Peyer's patch (tissue), 4 donors: ENCODE results near the gene LSM3. TPM values are rescaled to one million over a fixed set of nuclear protein-coding genes. Genes with fewer than 3 reads are reported as not detected.
A peak's percentile ranks its signal among the peaks of the same experiment; 100 is the strongest.

Experiments used
- DNase-seq, 3 donors: peaks; one replicate each; pipeline ENCODE4 v3.0.0-alpha.2; 2017 to 2019
- H3K27ac ChIP-seq, 4 donors: fragments of 200-600 bp; sonication (generic); one replicate each; pipeline ENCODE4 v1.5.1; 2016 to 2019
- H3K27me3 ChIP-seq, 2 donors: fragments of 200-600 bp; sonication (generic); one replicate each; pipeline ENCODE4 v1.5.1; 2019
- H3K36me3 ChIP-seq, 3 donors: fragments of 200-600 bp; sonication (generic); one replicate each; pipeline ENCODE4 v1.5.1; 2016 to 2019
- H3K4me1 ChIP-seq, 4 donors: fragments of 200-600 bp; sonication (generic); one replicate each; pipeline ENCODE4 v1.5.1; 2016 to 2019
- H3K4me3 ChIP-seq, 4 donors: fragments of 200-600 bp; sonication (generic); 1 replicate in 3 of 4; 2 replicates in 1 of 4; pipeline ENCODE4 v1.5.1; 2016 to 2019; ENCODE audit warnings: mild to moderate bottlenecking in 1 of 4
- H3K9me3 ChIP-seq, 4 donors: fragments of 200-600 bp; sonication (generic); one replicate each; pipeline ENCODE4 v1.5.1; 2016 to 2019; ENCODE audit warnings: mild to moderate bottlenecking in 1 of 4
- POLR2A ChIP-seq, 2 donors: fragments of 450-650 bp; IDR thresholded peaks; one replicate each; pipeline ENCODE4 v1.5.1; 2017; ENCODE audit warnings: antibody characterized with exemption in 2 of 2, mild to moderate bottlenecking in 2 of 2, moderate library complexity in 2 of 2
- total RNA-seq, 4 donors: library from RNA; depleted of rRNA; stranded (reverse); fragments of >200 nt; gene quantifications; one replicate each; pipeline ENCODE4 v1.1.0, GENCODE V29; 2016
- TF ChIP-seq, protein P1 (sequence below), 6 experiments: fragments of 450-650 bp in 4 of 6; fragments of 200-600 bp in 2 of 6; sonication (generic) in 1 of 6; IDR thresholded peaks; one replicate each; pipeline ENCODE4 v1.5.1; 2017 to 2019; ENCODE audit warnings: antibody characterized with exemption in 6 of 6, mild to moderate bottlenecking in 3 of 6, moderate library complexity in 1 of 6

Gene LSM3
- total RNA-seq, 4 donors from 2014 or later: 4.6 to 10.7 (median 7.0) TPM

DNA sequence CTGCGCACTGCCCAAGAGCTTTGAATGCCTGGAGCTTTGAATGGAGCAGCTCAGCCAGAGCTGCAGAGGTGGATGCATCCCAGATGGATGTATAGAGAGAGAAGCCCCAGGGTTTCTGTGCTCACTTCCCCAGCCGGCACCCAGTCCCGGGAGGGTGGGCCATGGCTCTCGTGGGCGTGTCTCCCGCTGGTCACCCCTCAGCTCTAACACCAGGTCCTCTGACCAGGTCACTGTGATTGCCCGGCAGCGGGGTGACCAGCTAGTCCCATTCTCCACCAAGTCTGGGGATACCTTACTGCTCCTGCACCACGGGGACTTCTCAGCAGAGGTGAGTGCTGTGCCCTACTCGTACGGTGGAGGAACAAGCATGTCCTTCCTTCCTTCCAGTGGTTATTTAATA lies 43.0 kb upstream of the LSM3 start:
- TF ChIP-seq, protein P1, sequence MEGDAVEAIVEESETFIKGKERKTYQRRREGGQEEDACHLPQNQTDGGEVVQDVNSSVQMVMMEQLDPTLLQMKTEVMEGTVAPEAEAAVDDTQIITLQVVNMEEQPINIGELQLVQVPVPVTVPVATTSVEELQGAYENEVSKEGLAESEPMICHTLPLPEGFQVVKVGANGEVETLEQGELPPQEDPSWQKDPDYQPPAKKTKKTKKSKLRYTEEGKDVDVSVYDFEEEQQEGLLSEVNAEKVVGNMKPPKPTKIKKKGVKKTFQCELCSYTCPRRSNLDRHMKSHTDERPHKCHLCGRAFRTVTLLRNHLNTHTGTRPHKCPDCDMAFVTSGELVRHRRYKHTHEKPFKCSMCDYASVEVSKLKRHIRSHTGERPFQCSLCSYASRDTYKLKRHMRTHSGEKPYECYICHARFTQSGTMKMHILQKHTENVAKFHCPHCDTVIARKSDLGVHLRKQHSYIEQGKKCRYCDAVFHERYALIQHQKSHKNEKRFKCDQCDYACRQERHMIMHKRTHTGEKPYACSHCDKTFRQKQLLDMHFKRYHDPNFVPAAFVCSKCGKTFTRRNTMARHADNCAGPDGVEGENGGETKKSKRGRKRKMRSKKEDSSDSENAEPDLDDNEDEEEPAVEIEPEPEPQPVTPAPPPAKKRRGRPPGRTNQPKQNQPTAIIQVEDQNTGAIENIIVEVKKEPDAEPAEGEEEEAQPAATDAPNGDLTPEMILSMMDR (IDR thresholded peaks at IDR 0.05): no peak
- no peak for TF ChIP-seq POLR2A (IDR thresholded peaks at IDR 0.05)
- H3K9me3 ChIP-seq: no peaks in the 10 kb centered on the region
- H3K27ac ChIP-seq: no peak overlapping the region
- H3K4me3 ChIP-seq: no peak overlapping the region
- H3K27me3 ChIP-seq: no peaks in the 10 kb centered on the region
- no peak for DNase-seq
- peaks cover 0 to 99% (median 0%) of the 10 kb centered on the region in 3 donors for H3K36me3 ChIP-seq
- H3K4me1 ChIP-seq: peaks cover 0 to 24% (median 0%) of the 10 kb centered on the region in 4 donors

GRCh38 chr3:14137004-14137403 lies 41.6 kb upstream of the LSM3 start:
- TF ChIP-seq, protein P1 (IDR thresholded peaks at IDR 0.05): no peak
- no peak for TF ChIP-seq POLR2A (IDR thresholded peaks at IDR 0.05)
- peaks cover 0 to 98% (median 0%) of the 10 kb centered on the region in 3 donors for H3K36me3 ChIP-seq
- no peaks in the 10 kb centered on the region for H3K27me3 ChIP-seq
- H3K27ac ChIP-seq: no peak overlapping the region
- H3K9me3 ChIP-seq: no peaks in the 10 kb centered on the region
- no peak overlapping the region for H3K4me3 ChIP-seq
- H3K4me1 ChIP-seq: peaks cover 0 to 24% (median 0%) of the 10 kb centered on the region in 4 donors
- DNase-seq: no peak

- no peak for DNase-seq
- H3K9me3 ChIP-seq: no peaks in the 10 kb centered on the region
- no peak overlapping the region for H3K27ac ChIP-seq
- peaks cover 0 to 22% (median 0%) of the 10 kb centered on the region in 4 donors for H3K4me1 ChIP-seq
- peaks cover 0 to 96% (median 0%) of the 10 kb centered on the region in 3 donors for H3K36me3 ChIP-seq
- no peak overlapping the region for H3K4me3 ChIP-seq
- H3K27me3 ChIP-seq: no peaks in the 10 kb centered on the region
- no peak for TF ChIP-seq POLR2A (IDR thresholded peaks at IDR 0.05)
- TF ChIP-seq, protein P1 (IDR thresholded peaks at IDR 0.05): no peak
These were observed 41.2 kb upstream of the LSM3 start for GRCh38 chr3:14137445-14137844.

DNA sequence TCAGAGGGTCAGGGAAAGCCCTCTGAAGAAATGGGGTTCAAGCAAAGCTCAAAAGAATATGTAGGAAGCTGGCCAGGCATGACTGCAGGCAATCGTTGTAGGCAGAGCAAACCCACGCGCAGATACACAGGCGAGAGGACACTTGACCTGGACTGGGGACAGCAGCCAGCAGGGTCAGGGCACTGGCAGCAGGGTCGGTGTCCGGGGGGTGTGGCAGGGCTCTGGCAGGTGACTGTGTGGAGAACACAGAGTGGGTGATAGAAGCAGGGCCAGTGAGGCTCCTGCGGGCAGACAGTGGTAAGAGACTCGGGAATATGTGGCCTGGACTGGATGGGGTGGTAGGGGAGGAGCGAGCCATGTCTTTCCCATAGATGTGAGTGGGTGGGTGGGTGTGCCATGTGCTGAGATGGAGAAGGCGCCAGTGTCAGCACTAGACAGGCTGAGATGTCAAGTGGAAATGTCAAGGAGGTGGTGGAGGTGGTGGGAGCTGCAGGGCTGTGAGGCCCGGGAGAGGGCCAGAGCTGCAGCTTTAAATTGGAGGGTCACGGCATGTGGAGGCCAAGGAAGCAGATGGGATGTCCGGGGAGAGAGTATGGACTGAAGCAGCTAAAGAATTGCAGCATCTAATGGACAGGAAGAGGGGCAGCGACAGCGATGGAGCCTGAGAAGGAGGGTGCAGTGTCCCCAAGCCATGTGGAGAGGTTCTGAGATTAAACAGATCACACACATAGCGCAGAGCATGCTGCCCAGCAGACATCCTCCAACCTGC lies 40.3 kb upstream of the LSM3 start:
- TF ChIP-seq, protein P1 (IDR thresholded peaks at IDR 0.05): no peak
- TF ChIP-seq POLR2A (IDR thresholded peaks at IDR 0.05): no peak
- H3K36me3 ChIP-seq: peaks cover 0 to 94% (median 0%) of the 10 kb centered on the region in 3 donors
- DNase-seq: no peak

DNA sequence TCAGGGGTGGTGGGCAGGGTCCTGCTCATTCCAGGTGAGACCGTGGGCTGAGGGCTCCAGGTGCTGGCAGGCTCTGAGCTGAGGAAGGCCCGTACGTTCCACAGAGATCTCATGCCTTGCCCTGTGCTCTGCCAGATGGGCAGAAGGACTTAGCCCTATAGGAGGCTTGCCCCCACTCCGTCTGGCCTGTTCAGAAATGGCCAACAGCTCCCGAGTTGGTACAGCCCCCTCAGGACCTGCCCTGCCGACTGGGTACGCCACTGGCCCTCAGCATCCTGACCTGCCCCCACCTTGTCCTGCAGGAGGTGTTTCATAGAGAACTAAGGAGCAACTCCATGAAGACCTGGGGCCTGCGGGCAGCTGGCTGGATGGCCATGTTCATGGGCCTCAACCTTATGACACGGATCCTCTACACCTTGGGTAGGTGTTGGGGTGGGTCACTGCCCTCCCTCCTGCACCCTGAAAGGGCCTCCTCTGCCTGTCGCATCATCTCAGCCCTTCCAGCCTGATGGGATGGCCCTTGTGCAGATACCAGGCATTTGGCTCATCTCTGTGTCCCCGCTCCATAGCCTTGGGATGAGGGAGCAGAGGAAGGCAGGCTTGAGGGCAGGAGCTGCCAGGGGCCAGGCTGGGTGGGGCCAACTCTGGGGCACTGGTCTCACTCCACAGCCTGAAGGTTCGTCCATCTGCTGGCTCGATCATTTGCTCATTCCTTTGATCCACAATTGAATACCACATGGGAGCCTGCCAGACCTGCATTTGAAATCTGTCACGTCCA lies 39.5 kb upstream of the LSM3 start:
- TF ChIP-seq, protein P1 (IDR thresholded peaks at IDR 0.05): no peak
- no peak for TF ChIP-seq POLR2A (IDR thresholded peaks at IDR 0.05)
- Histone ChIP-seq H3K4me1 (peaks cover 0 to 24% (median 2%) of the 10 kb centered on the region in 4 donors), H3K9me3 (no peaks in the 10 kb centered on the region), H3K36me3 (peaks cover 0 to 86% (median 0%) of the 10 kb centered on the region in 3 donors), H3K27me3 (no peaks in the 10 kb centered on the region), H3K4me3 (no peak overlapping the region), H3K27ac (peak overlapping the region in 1 of 4 donors; percentile 2)
- no peak for DNase-seq

More for the DNA sequence above, 40.3 kb upstream of the LSM3 start:
- H3K4me1 ChIP-seq: peaks cover 0 to 23% (median 0%) of the 10 kb centered on the region in 4 donors
- no peaks in the 10 kb centered on the region for H3K27me3 ChIP-seq
- no peak overlapping the region for H3K4me3 ChIP-seq
- no peaks in the 10 kb centered on the region for H3K9me3 ChIP-seq
- no peak overlapping the region for H3K27ac ChIP-seq
